GM18907 (cell line): Measurements from ENCODE around the gene CHST8.

Experiments
- ATAC-seq: cut with Tn5 transposase; IDR thresholded peaks from one replicate; pipeline ENCODE4 v1.9.1; 2021; ENCODE audit warnings: mild to moderate bottlenecking, moderate library complexity; ENCODE audit not compliant: unreplicated experiment

CHST8 gene

DNA sequence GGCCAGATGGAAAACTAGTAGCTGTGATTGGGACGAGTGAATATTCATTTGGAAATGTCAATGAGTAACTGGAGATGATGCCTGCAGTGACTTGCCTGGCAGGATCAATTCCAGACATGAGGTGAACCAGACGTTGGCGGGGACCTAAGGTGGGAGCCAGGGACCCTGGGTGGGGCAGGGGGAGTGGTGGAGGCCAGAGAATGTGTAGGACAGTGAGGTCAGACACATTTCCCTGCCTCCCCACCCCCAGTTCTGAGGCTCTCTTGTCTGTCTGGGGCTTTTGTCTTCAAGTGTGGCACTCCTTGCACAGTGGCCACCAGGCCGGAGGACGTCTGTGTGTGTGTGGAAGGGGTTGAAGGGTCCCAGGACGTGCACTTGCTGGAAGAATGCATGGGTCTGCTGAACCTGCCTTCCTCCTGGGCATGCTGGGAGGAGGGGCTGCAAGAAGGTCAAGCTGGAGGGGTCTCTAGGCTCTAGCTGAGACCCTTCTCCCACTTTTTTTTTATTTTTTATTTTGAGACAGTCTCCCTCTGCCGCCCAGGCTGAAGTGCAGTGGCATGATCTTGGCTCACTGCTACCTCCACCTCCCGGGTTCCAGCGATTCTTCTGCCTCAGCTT lies 51.6 kb downstream of the CHST8 start:
- ATAC-seq, result no peak

DNA sequence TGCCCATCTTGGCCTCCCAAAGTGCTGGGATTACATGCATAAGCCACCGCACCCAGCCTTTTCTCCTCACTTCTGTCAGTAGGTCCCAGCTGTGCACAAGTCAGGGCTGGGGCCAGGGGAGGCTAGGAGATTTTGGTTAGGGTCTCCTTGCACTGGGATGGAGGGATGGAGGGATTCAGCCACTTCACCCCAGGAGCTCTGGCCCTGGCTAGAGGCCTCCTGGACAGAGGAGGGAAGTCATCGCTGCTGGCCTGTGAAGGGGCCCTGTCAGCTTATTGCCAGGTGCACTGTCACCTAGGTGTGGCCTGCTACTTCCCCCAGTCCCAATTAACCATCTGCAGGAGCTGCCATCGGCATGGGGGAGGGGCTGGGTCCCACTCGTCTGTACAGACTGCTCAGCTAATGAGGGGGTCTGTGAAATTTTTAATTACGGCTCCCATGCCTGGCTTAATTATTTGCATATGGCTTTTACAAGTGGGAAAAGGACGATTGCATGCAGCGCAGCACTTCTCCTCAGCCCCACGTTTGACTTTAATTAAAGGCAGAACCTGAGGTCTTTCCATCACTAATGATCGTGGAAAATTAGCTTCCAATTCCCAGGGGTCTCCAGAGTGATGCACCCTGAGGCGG lies 52.4 kb downstream of the CHST8 start:
- no peak for ATAC-seq

DNA sequence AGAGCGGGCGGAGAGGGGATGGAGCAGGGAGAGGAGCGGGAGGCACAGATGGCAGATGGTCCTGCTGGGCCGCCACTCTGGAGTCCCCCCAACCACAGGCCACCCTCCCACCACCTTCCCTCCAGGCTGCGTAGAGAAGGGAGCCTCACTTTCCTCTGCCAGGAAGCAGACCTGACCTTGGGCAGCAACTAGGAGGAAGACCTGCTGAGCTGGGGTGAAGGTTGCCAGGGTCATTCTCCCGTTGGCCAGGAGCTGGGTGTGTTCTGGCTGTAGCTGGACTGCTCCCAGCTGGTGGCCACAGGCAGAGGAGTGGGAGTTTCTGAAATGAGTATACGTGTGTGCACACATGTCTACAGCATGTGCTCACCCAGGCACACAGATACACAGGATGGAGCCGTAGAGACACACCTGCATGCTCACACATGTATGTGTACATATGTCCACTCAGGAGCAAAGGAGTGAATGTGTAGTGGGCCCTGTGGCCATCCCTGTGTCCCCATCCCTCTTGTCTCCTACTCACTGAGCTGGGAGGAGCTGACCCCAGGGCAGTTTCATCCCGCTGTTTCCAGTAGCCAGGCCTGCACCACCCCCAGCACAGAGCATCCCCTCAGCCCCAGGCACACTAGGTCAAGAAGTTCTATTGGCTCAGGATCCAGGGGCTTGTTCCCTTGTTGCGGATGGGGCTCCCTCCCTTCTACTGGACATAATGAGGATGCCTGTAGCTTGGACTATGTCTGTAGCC lies 53.0 kb downstream of the CHST8 start:
- no peak for ATAC-seq

- no peak for ATAC-seq
These were observed 53.9 kb downstream of the CHST8 start for GRCh38 chr19:33675501-33676124.

- no peak for ATAC-seq
These were observed 55.4 kb downstream of the CHST8 start for GRCh38 chr19:33676999-33677665.

GRCh38 chr19:33677745-33678426 lies 56.1 kb downstream of the CHST8 start:
- no peak for ATAC-seq

GRCh38 chr19:33678796-33679585 lies 57.2 kb downstream of the CHST8 start:
- no peak for ATAC-seq

DNA sequence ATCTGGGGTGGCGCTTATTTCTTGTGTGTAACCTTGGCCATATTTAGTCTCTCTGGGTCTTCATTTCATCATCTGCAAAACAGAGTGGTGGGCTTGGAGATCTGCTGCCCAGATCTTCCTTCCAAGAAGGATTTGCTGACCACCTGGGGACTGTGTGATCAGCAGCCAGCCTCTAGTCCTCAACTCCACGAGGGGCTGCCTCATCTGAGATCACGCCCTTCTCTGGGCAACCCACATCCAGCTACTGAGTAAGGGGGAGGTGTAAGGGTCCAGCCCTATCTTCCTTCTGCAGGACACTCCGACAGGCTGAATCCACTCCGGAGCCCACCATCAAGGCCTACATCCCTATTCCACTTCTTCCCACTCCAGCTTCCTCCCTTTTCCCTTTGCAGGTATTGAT lies 57.9 kb downstream of the CHST8 start:
- ATAC-seq, result no peak

GRCh38 chr19:33681081-33681680 lies 59.4 kb downstream of the CHST8 start:
- ATAC-seq, result no peak

GRCh38 chr19:33683881-33684537 lies 62.3 kb downstream of the CHST8 start:
- ATAC-seq, result no peak

DNA sequence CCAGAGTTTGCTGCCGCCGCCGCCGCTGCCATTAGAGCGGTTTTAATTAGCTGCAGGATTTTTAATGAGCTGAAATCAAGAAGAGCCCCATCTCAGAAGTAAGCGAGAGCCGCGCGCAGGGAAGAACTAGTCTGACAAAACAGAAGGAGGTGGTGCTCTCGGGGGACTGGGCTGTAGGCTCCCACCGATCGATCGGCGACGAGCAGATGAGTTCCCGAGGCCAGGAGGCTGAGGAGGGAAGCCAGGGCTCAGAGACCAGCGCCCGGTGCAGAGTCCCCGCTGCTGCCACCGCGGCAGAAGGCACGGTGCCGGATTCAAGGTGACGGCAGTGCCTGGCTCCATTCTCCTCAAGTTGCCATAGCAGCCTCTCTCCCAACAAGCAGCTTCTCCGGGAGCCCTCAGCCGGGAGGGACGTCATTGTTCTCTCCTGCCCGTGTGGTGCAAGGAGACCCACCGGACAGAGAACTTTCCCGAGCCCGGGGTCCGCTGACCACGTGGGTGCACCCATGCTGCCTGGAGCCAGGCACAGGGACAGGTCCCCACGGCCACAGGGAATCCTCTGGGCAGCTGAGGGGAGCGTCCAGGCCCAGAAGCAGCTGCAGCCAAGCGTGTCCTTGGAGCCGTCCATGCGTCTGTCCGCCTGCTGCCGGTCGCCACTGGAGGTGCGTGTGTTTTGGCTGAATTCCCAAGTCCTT lies 62.9 kb downstream of the CHST8 start:
- ATAC-seq, result no peak

GRCh38 chr19:33685541-33685940 lies 63.8 kb downstream of the CHST8 start:
- ATAC-seq, result no peak

DNA sequence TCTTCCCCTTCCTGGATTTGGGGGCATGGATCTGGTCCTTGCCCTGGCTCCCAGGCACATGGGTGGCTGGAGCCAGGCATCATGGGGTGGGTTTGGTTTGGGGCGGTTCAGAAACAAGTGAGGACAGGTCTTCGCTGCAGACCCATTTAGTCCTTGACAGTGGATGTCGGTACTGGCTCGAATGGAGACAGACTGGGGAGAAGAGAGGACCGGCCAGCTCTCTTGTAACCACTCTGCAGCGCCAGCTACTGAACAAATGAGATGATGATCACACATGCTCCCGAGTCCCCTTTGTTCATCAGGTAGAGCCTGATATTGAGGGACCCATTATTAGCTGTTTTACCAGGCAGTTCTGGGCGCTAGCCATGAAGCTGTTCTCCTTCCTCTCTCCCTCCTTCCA lies 64.5 kb downstream of the CHST8 start:
- no peak for ATAC-seq

DNA sequence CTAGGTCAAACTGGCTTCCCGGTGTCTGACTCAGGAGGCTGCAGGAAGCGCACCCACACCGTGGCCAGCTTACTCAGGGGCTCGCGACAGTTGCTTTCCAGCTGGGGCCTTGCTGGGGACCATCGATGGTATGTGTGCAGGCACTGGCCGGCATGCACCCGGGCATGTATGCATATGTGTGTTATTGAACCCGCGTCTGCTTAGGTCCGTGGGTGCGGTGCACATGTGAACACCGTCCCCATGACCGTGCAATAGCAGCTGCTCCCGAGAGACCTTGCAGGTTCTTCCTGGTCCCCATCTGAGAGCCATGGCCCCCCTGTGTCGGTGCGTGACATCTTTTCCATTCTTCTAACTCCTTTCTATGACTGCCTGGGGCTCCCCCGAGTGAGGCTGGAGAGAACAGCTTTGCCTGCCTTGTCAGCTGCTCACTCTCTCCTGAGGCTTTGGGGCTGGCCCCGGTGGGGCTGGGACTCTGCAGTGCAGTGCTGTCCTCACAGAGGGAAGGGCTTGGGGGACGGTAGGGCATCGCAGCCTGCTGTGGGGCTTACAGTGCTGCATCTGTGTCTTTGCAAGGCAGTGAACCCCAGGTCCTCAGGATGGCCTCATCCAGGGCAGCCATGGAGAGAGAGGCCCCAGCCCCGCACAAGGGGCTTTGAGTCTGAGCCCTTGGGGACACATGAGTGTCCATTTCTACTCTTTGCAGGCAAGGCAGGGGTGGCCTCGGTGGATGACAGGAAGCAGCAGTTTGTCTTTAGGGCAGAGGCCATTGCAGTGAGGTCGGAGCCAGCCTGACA lies 65.1 kb downstream of the CHST8 start:
- ATAC-seq, result no peak

DNA sequence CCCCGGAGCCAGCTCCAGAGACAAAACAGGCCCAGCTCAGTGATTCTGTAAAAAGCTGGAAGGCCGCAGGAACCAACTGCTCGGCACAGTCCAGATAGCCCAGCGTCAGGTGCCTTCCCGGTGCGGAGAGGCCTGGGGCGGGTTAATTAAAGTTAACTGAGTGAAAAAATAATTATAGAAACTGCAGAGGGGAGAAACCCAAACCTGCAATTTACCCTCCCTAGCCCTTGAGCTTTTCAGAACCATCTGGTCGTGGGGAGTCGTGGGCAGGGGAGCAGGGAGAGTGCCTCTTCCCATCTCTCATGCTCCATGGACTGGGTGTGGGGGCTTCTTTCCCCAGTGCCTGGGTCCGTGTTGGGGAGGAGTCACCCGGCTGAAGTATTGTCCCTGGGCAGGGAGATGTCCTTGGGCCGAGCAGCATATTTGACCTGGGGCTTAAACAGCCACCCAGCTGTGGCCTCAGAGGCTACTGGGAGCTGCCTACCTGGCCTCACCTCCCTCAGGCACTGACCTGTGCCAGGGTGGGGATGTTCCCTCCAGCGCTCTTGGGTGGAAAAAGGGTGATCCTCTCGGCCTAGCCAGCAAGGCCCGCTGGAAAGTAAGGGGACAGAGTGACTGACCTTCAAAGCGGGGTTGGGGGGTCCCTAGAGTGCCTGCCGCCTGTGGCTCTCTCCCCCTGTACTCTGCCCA lies 65.9 kb downstream of the CHST8 start:
- no peak for ATAC-seq

DNA sequence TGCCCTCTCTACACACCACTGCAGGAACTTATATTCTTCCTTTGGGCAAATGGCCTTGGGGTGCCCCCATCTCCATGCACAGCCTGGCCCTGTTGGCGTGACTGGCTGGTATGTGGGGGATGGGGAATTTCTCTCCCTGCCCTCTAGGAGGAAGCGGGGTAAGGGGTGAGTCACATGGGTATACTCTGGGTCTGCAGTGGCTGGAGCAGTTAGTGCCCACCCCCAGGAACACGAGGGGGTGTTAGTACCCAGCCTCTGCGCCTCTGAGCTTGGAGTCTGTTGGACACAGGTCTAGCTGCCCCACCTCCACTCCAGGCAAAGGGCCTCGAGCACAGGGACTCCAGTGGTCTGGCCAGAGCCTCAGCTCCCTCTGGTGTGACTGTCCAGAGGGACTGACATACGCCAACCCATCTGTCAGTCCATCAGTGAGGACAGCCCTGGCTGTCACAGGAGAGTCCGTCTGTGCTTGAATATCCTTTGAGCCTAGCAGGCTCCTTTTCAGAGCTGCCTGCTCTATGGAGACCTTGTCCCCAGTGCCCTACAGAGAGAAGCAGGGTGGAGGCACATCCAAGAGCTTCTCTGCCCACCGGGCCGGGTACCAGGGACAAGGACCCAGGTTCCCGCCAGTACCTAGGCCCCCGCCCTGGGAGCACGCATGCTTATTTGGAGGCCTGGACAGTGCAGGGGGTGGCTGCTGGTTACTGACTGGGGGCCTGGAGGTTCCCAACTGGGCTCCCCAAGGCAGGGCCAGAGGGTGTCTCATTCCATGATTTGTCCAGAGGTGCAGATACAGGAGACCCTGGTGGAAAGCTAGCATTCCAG lies 66.6 kb downstream of the CHST8 start:
- no peak for ATAC-seq
